Keratinocyte (primary cell): ENCODE data around the gene POU3F1. TPM values are rescaled to one million over a fixed set of nuclear protein-coding genes. Genes with fewer than 3 reads are reported as not detected.

Source experiments
- DNase-seq: peaks from one replicate; pipeline ENCODE4 v3.0.0-alpha.2; 2011; ENCODE audit warnings: low read depth, missing footprints, low spot score
- FAIRE-seq: peaks from 2 replicates; lab custom pipeline; 2011; peaks lifted over from hg19 to GRCh38; lab: Jason Lieb, UNC
- H2AFZ ChIP-seq: 2 replicates; pipeline ENCODE4 v1.6.0; 2012; ENCODE audit warnings: low read length, control low read depth, inconsistent platforms; ENCODE audit not compliant: control insufficient read depth
- H3K27ac ChIP-seq: 2 replicates; pipeline ENCODE4 v1.5.1; 2011; ENCODE audit warnings: low read length; ENCODE audit not compliant: control insufficient read depth, insufficient read depth
- H3K27me3 ChIP-seq: 3 replicates; pipeline ENCODE4 v1.6.0; 2011; ENCODE audit warnings: low read length; ENCODE audit not compliant: control insufficient read depth, insufficient read depth; ENCODE audit errors: extremely low read depth
- H3K36me3 ChIP-seq, 2 experiments: 2 replicates in 1 of 2; 3 replicates in 1 of 2; pipeline ENCODE4 v1.5.1; 2011; ENCODE audit warnings: low read length in 2 of 2, mild to moderate bottlenecking in 1 of 2; ENCODE audit not compliant: control insufficient read depth in 2 of 2, insufficient read depth in 2 of 2; ENCODE audit errors: extremely low read depth in 1 of 2
- H3K4me1 ChIP-seq: 3 replicates; pipeline ENCODE4 v1.5.1; 2011; ENCODE audit warnings: low read length; ENCODE audit not compliant: control insufficient read depth, insufficient read depth; ENCODE audit errors: extremely low read depth
- H3K4me2 ChIP-seq: 3 replicates; pipeline ENCODE4 v1.6.0; 2011; ENCODE audit warnings: low read depth, low read length; ENCODE audit not compliant: control insufficient read depth, insufficient read depth; ENCODE audit errors: extremely low read depth
- H3K4me3 ChIP-seq, 3 experiments: fragments of 200-600 bp in 1 of 3; sonication (generic) in 1 of 3; 2 replicates in 2 of 3; 3 replicates in 1 of 3; pipeline ENCODE4 v1.5.1; 2011 to 2016; ENCODE audit warnings: low read length in 3 of 3, mild to moderate bottlenecking in 3 of 3, control low read depth in 2 of 3, inconsistent platforms in 1 of 3, low read depth in 1 of 3, mixed read lengths in 1 of 3, mixed run types in 1 of 3, moderate library complexity in 1 of 3; ENCODE audit not compliant: control insufficient read depth in 2 of 3, insufficient read depth in 2 of 3; ENCODE audit errors: extremely low read depth in 1 of 3
- H3K79me2 ChIP-seq: 2 replicates; pipeline ENCODE4 v1.6.0; 2012; ENCODE audit warnings: low read length; ENCODE audit not compliant: control insufficient read depth, insufficient read depth
- H3K9ac ChIP-seq: 3 replicates; pipeline ENCODE4 v1.6.0; 2011; ENCODE audit warnings: low read length; ENCODE audit not compliant: control insufficient read depth, insufficient read depth; ENCODE audit errors: extremely low read depth
- H3K9me1 ChIP-seq: 3 replicates; pipeline ENCODE4 v1.6.0; 2011; ENCODE audit warnings: low read length; ENCODE audit not compliant: control insufficient read depth, insufficient read depth; ENCODE audit errors: extremely low read depth
- H3K9me3 ChIP-seq: 2 replicates; pipeline ENCODE4 v1.5.1; 2012; ENCODE audit warnings: low read depth, low read length; ENCODE audit not compliant: control insufficient read depth
- H4K20me1 ChIP-seq: 3 replicates; pipeline ENCODE4 v1.6.0; 2011; ENCODE audit warnings: low read length; ENCODE audit not compliant: control insufficient read depth, insufficient read depth; ENCODE audit errors: extremely low read depth
- EZH2 ChIP-seq: IDR thresholded peaks from one replicate; pipeline ENCODE4 v1.6.1; 2012; ENCODE audit warnings: inconsistent platforms, mild to moderate bottlenecking, low read length, moderate library complexity
- dilution Hi-C: fragments of 300-500 bp; cut with MboI; formaldehyde crosslinking; loops from one replicate; pipeline ENCODE4 v1.7.0; 2020; ENCODE audit warnings: low sequenced_read_pairs; ENCODE audit not compliant: extremely low pct_ligation_motif_present
- polyA plus RNA-seq, 5 experiments: library from polyadenylated mRNA; depleted of rRNA in 3 of 5; stranded (reverse) in 3 of 5; stranded (forward) in 1 of 5; unstranded in 1 of 5; fragments of >200 nt; gene quantifications; 1 replicate in 1 of 5; 2 replicates in 3 of 5; 3 replicates in 1 of 5; pipeline versions ENCODE4 v1.2.1 to v1.2.3, GENCODE V29; 2011 to 2012; ENCODE audit warnings: missing spikeins in 2 of 5, low read depth in 1 of 5, low replicate concordance in 1 of 5
- TF ChIP-seq, protein P1 (sequence below), 3 experiments: IDR thresholded peaks in 1 of 3; conservative IDR thresholded peaks in 1 of 3; optimal IDR thresholded peaks in 1 of 3; 2 replicates in 2 of 3; 3 replicates in 1 of 3; pipeline versions ENCODE3 to v1.5.1; 2011; ENCODE audit warnings: low read length in 3 of 3, mild to moderate bottlenecking in 3 of 3, moderate library complexity in 2 of 3, control low read depth in 1 of 3, inconsistent platforms in 1 of 3; ENCODE audit not compliant: insufficient read depth in 2 of 3; ENCODE audit errors: extremely low read depth in 1 of 3

The POU3F1 gene
- polyA plus RNA-seq, 1 donor (not counting 4 experiments of a cell fraction or from before 2014, with no cell fraction given), result 0.59 TPM

- H3K9me1 ChIP-seq, result peaks cover 3% of the 10 kb centered on the region
- peak overlapping the region; percentile 47 for H2AFZ ChIP-seq
- peak overlapping the region; percentile 89 for H3K4me2 ChIP-seq
- H3K27ac ChIP-seq, result peak overlapping the region; percentile 90
- H3K4me1 ChIP-seq, result peaks cover 53% of the 10 kb centered on the region
- dilution Hi-C loops, result no loop called here
- TF ChIP-seq, protein P1, sequence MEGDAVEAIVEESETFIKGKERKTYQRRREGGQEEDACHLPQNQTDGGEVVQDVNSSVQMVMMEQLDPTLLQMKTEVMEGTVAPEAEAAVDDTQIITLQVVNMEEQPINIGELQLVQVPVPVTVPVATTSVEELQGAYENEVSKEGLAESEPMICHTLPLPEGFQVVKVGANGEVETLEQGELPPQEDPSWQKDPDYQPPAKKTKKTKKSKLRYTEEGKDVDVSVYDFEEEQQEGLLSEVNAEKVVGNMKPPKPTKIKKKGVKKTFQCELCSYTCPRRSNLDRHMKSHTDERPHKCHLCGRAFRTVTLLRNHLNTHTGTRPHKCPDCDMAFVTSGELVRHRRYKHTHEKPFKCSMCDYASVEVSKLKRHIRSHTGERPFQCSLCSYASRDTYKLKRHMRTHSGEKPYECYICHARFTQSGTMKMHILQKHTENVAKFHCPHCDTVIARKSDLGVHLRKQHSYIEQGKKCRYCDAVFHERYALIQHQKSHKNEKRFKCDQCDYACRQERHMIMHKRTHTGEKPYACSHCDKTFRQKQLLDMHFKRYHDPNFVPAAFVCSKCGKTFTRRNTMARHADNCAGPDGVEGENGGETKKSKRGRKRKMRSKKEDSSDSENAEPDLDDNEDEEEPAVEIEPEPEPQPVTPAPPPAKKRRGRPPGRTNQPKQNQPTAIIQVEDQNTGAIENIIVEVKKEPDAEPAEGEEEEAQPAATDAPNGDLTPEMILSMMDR (optimal IDR thresholded peaks at IDR 0.05 in 1 of 3, IDR thresholded peaks at IDR 0.05 in 1 of 3, conservative IDR thresholded peaks at IDR 0.05 in 1 of 3; ENCODE audit: extremely low read depth in 1 of 3, insufficient read depth in 2 of 3, low read length in 3 of 3), result no peak
- TF ChIP-seq EZH2, result no peak
- FAIRE-seq, result no peak
- H3K79me2 ChIP-seq, result peaks cover 53% of the 10 kb centered on the region
- H3K36me3 ChIP-seq, result peaks cover 14 to 25% of the 10 kb centered on the region in 2 experiments
- no peaks in the 10 kb centered on the region for H3K27me3 ChIP-seq
- H3K4me3 ChIP-seq, result peak overlapping the region in 2 of 3 experiments; percentile 46 to 51
- H3K9ac ChIP-seq, result peak overlapping the region; percentile 68
- no peaks in the 10 kb centered on the region for H4K20me1 ChIP-seq
- no peak for DNase-seq
- no peaks in the 10 kb centered on the region for H3K9me3 ChIP-seq
These were observed 46.4 kb downstream of the POU3F1 start for GRCh38 chr1:38000233-38000528.

DNA sequence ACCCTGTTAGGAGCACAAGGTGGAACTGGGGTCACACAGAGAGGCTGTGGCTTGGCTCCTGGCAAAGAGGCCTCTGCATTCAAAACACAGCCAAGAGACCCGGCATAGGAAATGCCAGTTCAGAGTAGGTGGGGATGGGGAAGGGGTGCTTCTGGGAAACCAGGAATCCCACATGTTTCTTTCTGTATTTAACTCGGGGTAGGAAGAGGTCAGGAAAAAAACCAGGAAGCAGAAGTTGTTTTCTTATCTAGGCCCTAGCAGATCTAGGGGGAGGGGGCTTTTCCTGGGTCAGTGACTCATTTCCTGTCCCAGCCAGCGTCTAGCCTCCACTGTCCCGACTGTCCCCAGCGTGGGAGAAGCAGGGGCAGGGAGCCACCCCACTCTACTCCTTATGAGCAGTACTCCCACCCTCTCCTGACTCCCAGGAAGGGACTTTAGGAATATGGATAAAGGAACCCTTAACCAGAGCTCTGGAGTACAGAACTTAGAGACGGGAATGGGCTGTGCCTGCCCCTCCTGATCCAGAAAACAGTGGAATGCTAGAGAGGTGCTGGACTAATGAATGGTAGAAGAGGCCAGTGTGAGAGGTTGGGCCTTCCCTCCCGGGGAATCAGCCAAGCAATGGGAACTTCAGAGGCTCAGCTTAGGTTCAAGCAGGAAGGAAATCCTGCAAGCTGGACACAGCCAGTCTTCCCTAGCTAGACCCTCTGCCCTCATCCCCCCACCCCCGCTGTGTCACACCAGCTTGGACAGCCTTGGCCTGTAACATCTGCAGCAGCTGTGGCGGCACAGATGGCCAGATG is 47.0 kb downstream of the POU3F1 start:
- no peaks in the 10 kb centered on the region for H3K27me3 ChIP-seq
- dilution Hi-C loops, result no loop called here
- H3K9me1 ChIP-seq, result peaks cover 3% of the 10 kb centered on the region
- peak overlapping the region; percentile 89 for H3K4me2 ChIP-seq
- H2AFZ ChIP-seq, result no peak overlapping the region
- DNase-seq (no peak), FAIRE-seq (peak; percentile 65)
- peaks cover 51% of the 10 kb centered on the region for H3K79me2 ChIP-seq
- H4K20me1 ChIP-seq, result no peaks in the 10 kb centered on the region
- H3K9me3 ChIP-seq, result no peaks in the 10 kb centered on the region
- TF ChIP-seq EZH2, result no peak
- TF ChIP-seq, protein P1 (optimal IDR thresholded peaks at IDR 0.05 in 1 of 3, IDR thresholded peaks at IDR 0.05 in 1 of 3, conservative IDR thresholded peaks at IDR 0.05 in 1 of 3; ENCODE audit: extremely low read depth in 1 of 3, insufficient read depth in 2 of 3, low read length in 3 of 3), result no peak
- H3K4me3 ChIP-seq, result peak overlapping the region in 2 of 3 experiments; percentile 26 to 46
- peaks cover 55% of the 10 kb centered on the region for H3K4me1 ChIP-seq
- H3K27ac ChIP-seq, result peak overlapping the region; percentile 90
- peaks cover 14 to 28% of the 10 kb centered on the region in 2 experiments for H3K36me3 ChIP-seq
- H3K9ac ChIP-seq, result peak overlapping the region; percentile 68
